ENCODE data around the gene ZNF345. TPM values are rescaled to one million over a fixed set of nuclear protein-coding genes. Genes with fewer than 3 reads are reported as not detected.

ZNF345 gene
- polyA plus RNA-seq (ENCODE audit: low read depth in 6 of 6): 10 to 100 TPM in 4 of 6 donors, 1 to 10 TPM in 1, not detected in 1; 8.4 to 13.6 (median 10.9) TPM

- Mint-ChIP-seq H3K27ac (no peak within 1 kb of the TSS), H3K4me1 (peaks cover 5 to 7% (median 6%) of the 10 kb centered on the region in 3 donors), H3K4me3 (no peak within 1 kb of the TSS), H3K27me3 (no peaks in the 10 kb centered on the region), H3K36me3 (peaks cover 19 to 20% of the 10 kb centered on the region in 2 donors), H3K9me3 (peaks cover 3 to 8% (median 6%) of the 10 kb centered on the region in 7 donors)
- peak; percentile 84 for DNase-seq
- peak; percentile 85 to 86 for ATAC-seq (ENCODE audit: low read depth in 2 of 2)
Measured at GRCh38 chr19:36850559-36851442, at the start of gene ZNF345. Gene ZNF345 (plus strand): TSS chr19:36850876. CDS start chr19:36876831, 25,955 bp downstream.

GRCh38 chr19:36805364-36805763, 45.3 kb upstream of the ZNF345 start:
- peaks cover 0 to 6% (median 0%) of the 10 kb centered on the region in 3 donors for H3K4me1 Mint-ChIP-seq
- H3K27ac Mint-ChIP-seq: peak overlapping the region in 1 of 6 donors; percentile 49
- peak overlapping the region in 1 of 8 donors; percentile 42 for H3K4me3 Mint-ChIP-seq
- DNase-seq: no peak
- H3K9me3 Mint-ChIP-seq: peaks cover 6 to 80% (median 56%) of the 10 kb centered on the region in 7 donors
- no peaks in the 10 kb centered on the region for H3K27me3 Mint-ChIP-seq
- no peak for ATAC-seq (ENCODE audit: low read depth in 2 of 2)
- H3K36me3 Mint-ChIP-seq: peaks cover 44 to 60% of the 10 kb centered on the region in 2 donors

DNA sequence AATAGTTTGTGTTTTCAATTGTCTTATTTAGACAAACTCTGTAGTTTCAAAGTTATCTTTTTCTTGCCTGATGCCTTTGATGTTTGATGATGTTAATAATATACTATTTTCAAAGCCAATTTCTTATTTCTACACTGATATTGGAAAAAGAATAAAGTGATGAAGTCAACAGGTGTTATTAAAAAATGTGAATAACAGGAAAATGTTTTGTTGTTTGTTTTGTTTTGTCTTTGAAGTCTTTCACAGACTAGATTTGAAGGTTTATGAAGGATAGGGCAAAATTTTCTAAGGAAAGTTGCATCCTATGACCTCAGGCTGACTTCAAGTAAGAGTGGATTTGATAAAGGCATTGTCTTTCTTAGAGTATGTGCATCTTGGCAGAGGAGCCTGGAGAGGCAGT, 43.6 kb upstream of the ZNF345 start:
- Mint-ChIP-seq H3K27me3 (no peaks in the 10 kb centered on the region), H3K4me1 (peaks cover 0 to 6% (median 3%) of the 10 kb centered on the region in 3 donors), H3K4me3 (no peak overlapping the region), H3K36me3 (peaks cover 52 to 64% of the 10 kb centered on the region in 2 donors), H3K27ac (no peak overlapping the region), H3K9me3 (peaks cover 6 to 84% (median 72%) of the 10 kb centered on the region in 7 donors)
- ATAC-seq (ENCODE audit: low read depth in 2 of 2): no peak
- DNase-seq: no peak

- no peak overlapping the region for H3K4me3 Mint-ChIP-seq
- peaks cover 38 to 48% of the 10 kb centered on the region in 2 donors for H3K36me3 Mint-ChIP-seq
- H3K9me3 Mint-ChIP-seq: peaks cover 5 to 96% (median 77%) of the 10 kb centered on the region in 7 donors
Measured at GRCh38 chr19:36819130-36819630, 31.5 kb upstream of the ZNF345 start.

GRCh38 chr19:36821758-36822157, 28.9 kb upstream of the ZNF345 start:
- peaks cover 64 to 65% of the 10 kb centered on the region in 2 donors for H3K36me3 Mint-ChIP-seq
- peak overlapping the region in 1 of 8 donors; percentile 61 for H3K4me3 Mint-ChIP-seq

More at GRCh38 chr19:36819130-36819630, 31.5 kb upstream of the ZNF345 start:
- no peak for ATAC-seq (ENCODE audit: low read depth in 2 of 2)
- Mint-ChIP-seq H3K4me1 (no peaks in the 10 kb centered on the region), H3K27me3 (no peaks in the 10 kb centered on the region), H3K27ac (no peak overlapping the region)
- no peak for DNase-seq

DNA sequence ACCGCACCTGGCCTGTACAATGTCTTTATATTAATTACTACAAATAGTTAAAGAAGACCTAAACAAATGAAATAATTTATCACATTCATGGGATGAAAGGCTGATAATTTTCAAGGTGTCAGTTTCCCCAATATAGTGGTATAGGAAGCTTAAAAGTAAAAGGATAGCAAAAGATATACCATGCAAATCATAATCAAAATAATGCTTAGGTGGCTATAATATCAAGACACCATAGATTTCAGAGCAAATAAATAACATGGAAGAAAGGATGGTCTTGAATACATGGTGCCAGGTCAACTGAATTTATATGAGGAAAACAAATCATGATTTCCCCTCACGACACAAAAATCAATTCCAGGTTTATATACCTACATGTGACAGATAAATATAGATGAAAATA, 17.2 kb upstream of the ZNF345 start:
- H3K27ac Mint-ChIP-seq: no peak overlapping the region

More at GRCh38 chr19:36821758-36822157, 28.9 kb upstream of the ZNF345 start:
- DNase-seq (no peak), ATAC-seq (ENCODE audit: low read depth in 2 of 2) (no peak)
- H3K27ac Mint-ChIP-seq: peak overlapping the region in 1 of 6 donors; percentile 41
- H3K4me1 Mint-ChIP-seq: no peaks in the 10 kb centered on the region
- no peaks in the 10 kb centered on the region for H3K27me3 Mint-ChIP-seq
- peaks cover 13 to 91% (median 81%) of the 10 kb centered on the region in 7 donors for H3K9me3 Mint-ChIP-seq

GRCh38 chr19:36837176-36837905, 13.3 kb upstream of the ZNF345 start:
- ATAC-seq (ENCODE audit: low read depth in 2 of 2) (peak; percentile 4 to 13), DNase-seq (no peak)
- Mint-ChIP-seq H3K27me3 (no peaks in the 10 kb centered on the region), H3K27ac (no peak overlapping the region), H3K36me3 (peaks cover 22 to 35% of the 10 kb centered on the region in 2 donors), H3K4me3 (no peak overlapping the region), H3K9me3 (peaks cover 0 to 38% (median 26%) of the 10 kb centered on the region in 7 donors), H3K4me1 (peaks cover 7 to 12% (median 10%) of the 10 kb centered on the region in 3 donors)

More for the DNA sequence above, 17.2 kb upstream of the ZNF345 start:
- H3K4me3 Mint-ChIP-seq: peak overlapping the region in 1 of 8 donors; percentile 42
- peaks cover 37 to 49% of the 10 kb centered on the region in 2 donors for H3K36me3 Mint-ChIP-seq
- peaks cover 3 to 7% (median 7%) of the 10 kb centered on the region in 3 donors for H3K4me1 Mint-ChIP-seq
- H3K27me3 Mint-ChIP-seq: no peaks in the 10 kb centered on the region
- peaks cover 8 to 74% (median 62%) of the 10 kb centered on the region in 7 donors for H3K9me3 Mint-ChIP-seq
- ATAC-seq (ENCODE audit: low read depth in 2 of 2) (no peak), DNase-seq (no peak)

DNA sequence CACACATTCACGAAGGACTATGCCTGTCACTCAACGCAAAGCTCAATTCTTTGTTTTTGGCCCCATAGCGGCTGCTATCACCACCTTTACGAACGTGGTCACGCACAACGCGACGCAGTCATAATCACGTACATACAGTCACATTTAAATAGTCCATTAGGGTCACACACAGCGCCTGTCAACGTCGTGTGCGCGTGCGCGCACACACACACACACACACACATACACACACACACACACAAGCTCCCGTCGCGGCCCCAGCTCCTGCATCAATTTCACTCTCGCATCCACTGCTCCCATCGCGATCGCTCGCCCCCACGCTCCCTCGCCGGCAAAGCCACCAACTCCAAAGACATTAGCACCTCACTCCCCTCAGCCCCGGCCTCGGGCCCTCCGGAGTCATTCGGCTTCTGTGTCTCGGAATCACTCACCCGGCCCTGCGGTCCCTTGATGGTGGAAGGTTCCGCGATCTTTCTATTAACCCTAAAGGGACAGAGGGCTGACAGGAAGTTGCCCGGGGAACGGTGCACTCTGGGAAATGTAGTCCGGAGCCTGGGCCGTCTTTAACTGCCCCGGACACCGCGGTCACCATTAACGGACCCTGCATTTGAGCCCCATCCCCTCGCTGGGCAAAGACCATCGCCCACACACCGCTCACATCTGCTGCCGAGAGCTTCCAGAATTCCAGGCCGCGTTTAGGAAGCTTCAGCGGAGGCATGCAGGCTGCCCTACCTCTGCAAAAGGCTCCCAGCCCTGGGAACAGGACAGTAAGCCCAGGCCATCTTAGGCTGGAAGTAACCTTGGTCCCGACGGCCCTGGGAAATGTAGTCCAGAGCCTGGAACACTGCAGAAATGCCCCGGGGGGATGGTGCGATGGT, 12.5 kb upstream of the ZNF345 start, which contains the start of gene ZNF790:
Gene ZNF790, minus strand, starts transcription at position 482 of the 878 bp plus-strand sequence. CDS start 12,768 bp downstream, outside the sequence.
- Mint-ChIP-seq H3K4me3 (peak within 1 kb of the TSS in 1 of 8 donors; percentile 64), H3K27ac (peak within 1 kb of the TSS; percentile 27 to 90 (median 66)), H3K36me3 (peaks cover 15 to 30% of the 10 kb centered on the region in 2 donors), H3K9me3 (peaks cover 0 to 32% (median 20%) of the 10 kb centered on the region in 7 donors), H3K27me3 (no peaks in the 10 kb centered on the region), H3K4me1 (peaks cover 7 to 12% (median 10%) of the 10 kb centered on the region in 3 donors)
- ATAC-seq (ENCODE audit: low read depth in 2 of 2) (peak; percentile 89 to 91), DNase-seq (peak; percentile 86)

DNA sequence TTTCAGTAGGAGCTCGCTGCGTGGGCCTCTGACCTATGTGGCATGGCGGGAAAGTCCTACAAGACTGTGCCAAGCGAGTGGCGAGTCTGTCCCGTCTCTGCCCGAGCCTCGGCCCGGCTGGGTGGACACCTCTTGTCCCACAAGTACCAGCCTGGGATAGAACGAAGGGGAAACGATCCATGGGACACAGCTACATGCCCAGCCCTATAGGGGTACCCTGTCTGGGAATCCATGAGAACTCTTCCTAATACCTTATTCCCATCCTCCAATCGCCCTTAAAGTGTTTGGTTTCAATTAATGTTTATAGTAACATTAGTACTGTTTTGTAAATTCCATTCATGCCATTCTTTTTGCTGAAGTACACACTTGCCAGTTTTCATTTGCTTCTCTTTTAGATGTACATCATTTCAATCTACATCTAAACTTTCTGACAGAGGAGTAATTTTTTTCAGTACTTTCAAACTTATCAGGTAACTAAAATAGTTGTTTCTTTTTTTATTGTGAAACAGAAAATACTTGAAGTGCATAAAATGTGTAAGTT, 11.8 kb upstream of the ZNF345 start:
- H3K27ac Mint-ChIP-seq: peak overlapping the region in 5 of 6 donors; percentile 27 to 90 (median 59)
- peaks cover 8 to 25% of the 10 kb centered on the region in 2 donors for H3K36me3 Mint-ChIP-seq
- peaks cover 0 to 26% (median 13%) of the 10 kb centered on the region in 7 donors for H3K9me3 Mint-ChIP-seq
- no peak overlapping the region for H3K4me3 Mint-ChIP-seq
- H3K4me1 Mint-ChIP-seq: peaks cover 7 to 12% (median 10%) of the 10 kb centered on the region in 3 donors
- ATAC-seq (ENCODE audit: low read depth in 2 of 2) (no peak), DNase-seq (no peak)
- H3K27me3 Mint-ChIP-seq: no peaks in the 10 kb centered on the region

GRCh38 chr19:36847968-36848367, 2.7 kb upstream of the ZNF345 start:
- DNase-seq (no peak), ATAC-seq (ENCODE audit: low read depth in 2 of 2) (no peak)
- H3K4me1 Mint-ChIP-seq: peaks cover 4 to 17% (median 6%) of the 10 kb centered on the region in 3 donors
- no peaks in the 10 kb centered on the region for H3K27me3 Mint-ChIP-seq
- H3K9me3 Mint-ChIP-seq: peaks cover 0 to 6% (median 3%) of the 10 kb centered on the region in 7 donors
- peak overlapping the region in 1 of 6 donors; percentile 94 for H3K27ac Mint-ChIP-seq
- H3K36me3 Mint-ChIP-seq: peaks cover 5 to 15% of the 10 kb centered on the region in 2 donors
- peak overlapping the region in 3 of 8 donors; percentile 80 to 87 (median 81) for H3K4me3 Mint-ChIP-seq

DNA sequence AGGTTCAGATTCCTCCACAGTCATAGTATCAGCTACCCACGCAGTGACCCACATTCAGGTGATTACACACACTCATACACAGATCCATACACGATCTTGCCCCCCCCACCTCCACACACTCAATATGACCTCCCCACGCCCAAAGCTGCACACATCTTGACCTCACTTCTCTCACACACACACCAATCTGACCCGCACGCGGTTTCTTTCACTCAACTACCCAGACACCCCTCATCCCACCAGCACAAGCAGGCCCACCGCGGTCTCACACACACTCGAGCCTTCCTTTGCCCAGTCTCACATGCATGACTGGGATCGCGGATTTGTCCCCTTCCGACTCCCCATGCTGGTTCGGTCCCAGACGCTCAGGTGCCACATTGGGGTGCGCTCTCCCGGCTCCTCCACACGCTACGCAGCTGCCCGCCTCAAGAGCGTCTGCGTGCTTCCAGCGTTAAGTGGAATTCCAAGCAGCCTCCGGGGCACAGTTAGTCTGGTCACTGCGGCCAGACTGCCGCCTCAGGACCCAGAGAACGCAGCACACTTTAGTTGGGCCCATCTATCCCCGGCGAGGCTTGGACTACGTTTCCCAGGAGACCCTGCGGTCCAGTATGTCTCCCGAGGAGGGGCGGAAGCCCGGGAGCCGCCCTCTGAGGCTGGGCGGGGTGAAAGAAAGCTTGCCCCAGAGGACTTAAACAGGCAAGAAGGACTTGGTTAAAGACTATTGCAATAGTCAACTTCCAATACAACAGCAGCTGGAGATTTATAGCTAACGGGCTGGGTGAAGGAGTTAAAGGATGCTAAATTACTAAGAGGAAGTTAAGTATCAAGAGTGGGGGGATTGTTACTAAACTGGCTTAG, 746 bp upstream of the ZNF345 start:
- Mint-ChIP-seq H3K4me1 (peaks cover 4 to 11% (median 6%) of the 10 kb centered on the region in 3 donors), H3K9me3 (peaks cover 0 to 4% (median 3%) of the 10 kb centered on the region in 7 donors), H3K36me3 (peaks cover 18 to 20% of the 10 kb centered on the region in 2 donors), H3K27ac (no peak overlapping the region), H3K27me3 (no peaks in the 10 kb centered on the region), H3K4me3 (no peak overlapping the region)
- ATAC-seq (ENCODE audit: low read depth in 2 of 2): peak; percentile 86 to 88
- peak; percentile 85 for DNase-seq

Data from naive B cell (primary cell).